Activated CD8-positive, alpha-beta memory T cell treated with anti-CD3 and anti-CD28 coated beads, Interleukin-2, amount 50 U/mL, for 4 hours (primary cell): Measurements from ENCODE around the gene NXT2.
"Not testable (repeated sequence)": the region's sequence is repeated elsewhere in the genome, so short reads cannot be mapped to it uniquely, and the experiment has no call there.

Experiments
- DNase-seq: peaks from one replicate; pipeline ENCODE4 v3.0.0-alpha.2; 2020

Gene NXT2

DNA sequence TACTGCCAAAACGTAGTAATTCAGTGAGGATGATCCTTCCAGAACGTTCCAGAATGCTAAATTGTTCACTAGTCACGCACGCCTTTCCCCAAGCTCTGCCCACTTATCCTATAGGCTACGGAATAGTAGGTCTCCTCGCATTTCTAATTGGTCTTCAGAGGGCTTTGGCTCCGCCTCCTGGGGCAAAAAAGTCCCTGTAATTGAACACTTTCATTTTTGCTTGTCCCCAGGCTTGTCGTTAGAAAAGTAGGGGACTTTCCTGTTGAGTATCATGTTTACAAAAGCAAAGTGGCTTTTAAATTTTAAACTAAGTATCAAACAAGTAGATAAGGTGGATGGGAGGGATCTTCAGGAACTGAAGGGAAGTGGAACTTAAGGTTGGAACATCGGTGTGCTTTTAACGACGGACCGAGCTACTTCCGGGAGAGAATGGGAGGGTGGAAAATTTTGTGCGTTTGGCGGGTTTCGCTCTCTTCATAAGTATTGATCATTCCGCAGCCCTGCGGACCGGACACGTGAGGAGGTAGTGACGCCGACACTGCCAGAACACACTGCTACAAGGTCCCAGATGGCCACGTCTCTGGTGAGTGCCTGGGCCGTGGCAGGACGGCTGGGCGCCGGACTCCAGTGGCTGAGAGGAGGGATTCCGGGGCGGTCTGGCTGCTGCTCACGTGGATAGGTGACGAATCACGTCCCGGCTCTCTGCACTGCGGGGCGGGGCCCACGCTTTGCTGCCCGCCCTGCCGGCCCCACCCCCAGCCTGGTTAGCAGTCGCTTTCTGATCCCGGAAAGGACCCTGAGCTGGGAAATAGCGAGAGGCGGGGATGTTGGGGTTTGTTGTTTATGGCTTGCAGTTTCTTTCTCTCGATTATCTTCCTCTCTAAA lies at the start of gene NXT2:
TSS of gene NXT2 (plus strand) at position 406 of the 885 bp plus-strand sequence. CDS start at position 569, 163 bp downstream.
- peak; percentile 81 for DNase-seq

DNA sequence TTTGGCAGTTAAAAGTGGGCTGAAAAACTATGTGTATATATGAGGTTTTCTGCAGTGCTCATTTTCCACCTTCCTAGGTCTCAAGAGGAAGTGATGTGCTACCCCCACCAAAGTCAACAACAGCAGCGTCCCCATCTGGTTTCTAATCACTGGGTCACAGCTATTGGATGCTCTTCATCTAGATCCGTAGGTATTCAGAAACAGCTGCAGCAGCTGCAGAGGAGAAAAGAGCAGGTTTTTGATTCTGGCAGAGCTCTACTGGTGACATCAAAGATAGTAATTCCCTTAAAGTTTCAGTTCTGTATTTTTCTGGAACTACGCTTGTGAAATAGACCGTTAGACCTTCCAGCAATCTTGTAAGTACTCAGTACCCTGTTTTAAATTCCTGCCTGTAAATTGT lies 49.0 kb upstream of the NXT2 start:
- DNase-seq = no peak

GRCh38 chrX:109489174-109489573 lies 47.5 kb upstream of the NXT2 start:
- no peak for DNase-seq

DNA sequence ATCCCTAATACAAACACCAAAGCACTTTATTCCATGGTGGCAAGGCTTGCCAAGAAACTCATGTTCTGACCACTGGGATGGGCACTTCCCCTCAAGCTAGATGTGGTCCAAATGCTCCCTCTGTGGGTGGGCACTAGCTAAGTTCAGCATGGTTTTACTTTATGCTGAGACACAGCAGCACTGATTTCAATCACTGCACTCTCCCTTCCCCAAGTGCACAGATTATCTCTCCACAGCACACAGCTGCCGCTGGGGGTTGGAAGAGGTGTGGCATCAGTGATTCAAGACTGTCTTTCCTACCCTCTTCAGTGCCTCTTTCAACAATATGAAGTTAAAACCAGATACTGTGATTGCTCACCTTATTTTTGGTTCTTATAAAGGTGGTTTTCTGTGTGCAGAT lies 38.2 kb upstream of the NXT2 start:
- no peak for DNase-seq

DNA sequence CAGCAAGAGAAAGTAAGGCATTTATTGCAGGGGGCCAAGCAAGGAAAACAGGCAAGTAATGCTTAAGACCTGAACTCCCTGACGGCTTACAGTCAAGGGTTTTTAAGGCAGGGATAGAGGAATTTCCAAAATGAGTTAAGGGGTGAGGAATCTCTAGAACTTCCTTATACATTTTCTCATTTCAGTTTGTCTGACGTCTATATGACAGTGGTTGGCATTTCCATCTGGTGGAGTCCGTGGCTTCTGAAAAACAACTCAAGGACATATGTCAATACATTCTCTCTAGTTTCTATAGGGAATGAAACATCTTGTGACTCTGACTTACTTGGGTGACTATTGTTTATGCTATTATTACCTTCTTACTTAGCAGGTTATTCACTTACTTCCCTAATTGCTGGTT lies 35.5 kb upstream of the NXT2 start:
- no peak for DNase-seq

DNA sequence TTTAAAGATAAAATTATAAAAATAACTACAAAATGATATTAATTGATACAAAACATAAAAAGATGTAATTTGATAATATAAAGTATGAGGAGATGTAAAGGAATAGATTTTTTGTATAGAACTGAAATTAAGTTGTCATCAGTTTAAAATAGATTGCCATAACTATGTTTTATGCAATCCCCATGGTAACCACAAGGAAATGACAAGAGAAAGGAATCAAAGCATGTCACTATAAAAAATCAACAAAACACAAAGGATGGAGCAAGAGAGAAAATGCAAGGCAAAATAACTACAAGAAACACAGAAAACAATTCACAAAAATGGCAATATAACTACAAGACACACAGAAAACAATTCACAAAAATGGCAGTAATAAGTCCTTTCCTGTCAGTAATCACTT lies 27.7 kb upstream of the NXT2 start:
- no peak for DNase-seq

DNA sequence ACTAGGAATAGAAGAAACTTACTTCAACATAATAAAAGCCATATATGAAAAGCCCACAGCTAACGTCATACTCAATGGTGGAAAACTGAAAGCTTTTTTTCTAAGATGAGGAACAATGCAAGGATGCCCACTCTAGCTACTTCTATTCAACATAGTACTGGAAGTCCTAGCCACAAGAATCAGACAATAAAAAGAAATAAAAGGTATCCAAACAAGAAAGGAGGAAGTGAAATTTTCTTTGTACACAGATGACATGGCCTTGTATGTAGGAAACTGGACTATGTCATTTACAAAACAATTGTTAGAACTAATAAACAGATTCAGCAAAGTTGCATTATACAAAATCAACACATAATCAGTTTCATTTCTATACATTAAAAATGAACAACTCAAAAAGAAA lies 25.5 kb upstream of the NXT2 start:
- no peak for DNase-seq

DNA sequence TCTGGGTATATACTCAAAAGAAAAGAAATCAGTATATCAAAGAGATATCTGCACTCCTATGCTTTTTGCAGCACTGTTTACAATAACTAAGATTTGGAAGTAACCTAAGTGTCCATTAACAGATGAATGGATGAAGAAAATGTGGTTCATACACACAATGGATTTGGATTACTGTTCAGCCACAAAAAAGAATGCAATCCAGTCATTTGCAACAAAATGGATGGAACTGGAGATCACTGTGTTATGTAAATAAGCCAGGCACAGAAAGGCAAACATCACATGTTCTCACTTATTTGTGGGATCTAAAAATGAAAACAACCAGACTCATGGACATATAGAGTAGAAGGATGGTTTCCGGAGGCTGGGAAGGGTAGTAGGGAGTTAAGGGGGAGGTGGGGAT lies 17.6 kb upstream of the NXT2 start:
- DNase-seq = no peak

DNA sequence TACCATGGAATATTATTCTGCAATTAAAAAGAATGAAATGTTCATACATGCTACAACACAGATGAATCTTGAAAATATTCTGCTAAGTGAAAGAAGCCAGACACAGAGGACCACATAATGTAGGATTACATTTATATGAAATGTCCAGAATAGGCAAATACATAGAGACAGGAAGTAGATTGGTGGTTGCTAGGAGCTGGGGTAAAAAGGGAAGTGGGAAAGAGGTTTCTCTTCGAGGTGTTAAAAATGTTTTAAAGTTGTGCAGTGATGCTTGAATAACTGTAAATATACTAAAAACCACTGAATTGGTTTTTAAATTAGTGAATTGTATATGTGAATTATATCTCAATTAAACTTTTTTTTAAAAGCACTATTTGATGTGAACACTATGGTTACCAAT lies 3.6 kb upstream of the NXT2 start:
- DNase-seq = no peak

DNA sequence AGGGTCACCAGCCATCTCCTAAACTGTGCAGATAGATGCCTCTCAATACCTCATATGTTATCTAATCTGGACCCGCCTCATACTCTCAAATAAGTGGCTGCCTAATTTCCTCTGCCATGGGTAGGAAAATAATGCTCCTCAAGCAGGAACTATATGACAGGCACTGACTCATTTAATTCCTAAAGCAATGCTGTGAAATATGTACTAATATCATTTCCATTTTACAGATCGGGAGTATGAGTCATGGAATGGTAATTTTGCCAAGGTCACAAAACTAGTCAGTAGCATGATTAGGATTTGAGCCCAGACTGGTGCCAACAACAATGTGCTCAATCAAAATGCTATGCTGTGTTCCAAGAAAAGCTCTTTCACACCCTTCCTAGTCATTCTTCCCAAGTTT lies 3.0 kb upstream of the NXT2 start:
- no peak for DNase-seq

DNA sequence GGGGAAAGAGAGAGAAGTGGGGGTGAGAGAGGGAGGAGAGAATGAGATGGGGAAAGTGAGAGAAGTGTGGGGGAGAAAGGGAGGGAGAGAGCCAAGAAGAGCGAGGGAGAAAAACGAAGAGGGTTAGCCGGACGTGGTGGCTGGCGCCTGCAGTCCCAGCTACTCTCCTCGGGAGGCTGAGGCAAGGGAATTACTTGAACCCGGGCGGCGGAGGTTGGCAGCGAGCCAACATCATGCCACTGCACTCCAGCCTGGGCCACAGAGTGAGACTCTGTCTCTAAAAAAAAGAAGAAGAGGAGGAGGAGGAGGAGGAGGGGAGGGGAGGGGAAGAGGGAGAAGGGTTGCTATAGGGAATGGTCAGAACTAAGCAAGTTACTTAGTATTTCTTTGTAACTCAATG lies 1.7 kb upstream of the NXT2 start:
- DNase-seq = no peak

DNA sequence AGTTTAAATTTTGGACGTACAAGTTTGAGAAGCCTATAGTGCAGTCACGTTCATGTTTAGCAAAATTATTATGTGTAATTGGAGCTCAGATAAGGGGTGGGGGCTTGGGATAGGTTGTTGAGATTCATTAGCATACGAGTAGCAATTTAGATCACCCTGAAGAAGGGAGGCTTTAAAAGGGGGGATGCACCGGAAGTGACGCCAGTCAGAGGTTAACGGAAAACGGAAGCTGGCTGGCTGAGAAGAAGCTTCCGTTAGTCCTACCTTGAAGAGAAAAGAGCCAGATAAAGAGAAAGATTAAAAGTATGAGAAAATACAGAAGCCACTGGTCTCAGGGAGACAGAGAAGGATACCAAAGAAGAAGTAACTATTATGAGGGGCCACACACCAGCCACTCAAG lies 1.1 kb upstream of the NXT2 start:
- DNase-seq = no peak

DNA sequence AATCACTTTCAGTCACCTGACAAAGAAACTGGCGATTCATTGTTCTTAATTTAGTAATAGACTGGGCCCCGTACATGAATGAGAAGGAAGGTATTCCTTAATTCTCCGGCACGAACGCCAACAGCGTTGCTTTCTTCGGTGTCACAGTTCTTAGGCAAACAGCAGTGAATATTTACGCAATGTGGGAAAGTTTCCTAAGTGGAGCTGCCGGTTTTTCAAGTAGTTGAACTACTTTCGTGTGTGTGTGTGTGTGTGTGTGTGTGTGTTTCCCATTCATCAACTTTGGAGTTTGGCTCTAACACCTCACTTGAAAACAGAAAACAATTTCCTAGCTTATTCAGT lies 651 bp downstream of the NXT2 start:
- DNase-seq = no peak

GRCh38 chrX:109539007-109539406 lies 2.4 kb downstream of the NXT2 start:
- DNase-seq = not testable (repeated sequence)

- no peak for DNase-seq
Measured at GRCh38 chrX:109553862-109554261, 17.2 kb downstream of the NXT2 start.

DNA sequence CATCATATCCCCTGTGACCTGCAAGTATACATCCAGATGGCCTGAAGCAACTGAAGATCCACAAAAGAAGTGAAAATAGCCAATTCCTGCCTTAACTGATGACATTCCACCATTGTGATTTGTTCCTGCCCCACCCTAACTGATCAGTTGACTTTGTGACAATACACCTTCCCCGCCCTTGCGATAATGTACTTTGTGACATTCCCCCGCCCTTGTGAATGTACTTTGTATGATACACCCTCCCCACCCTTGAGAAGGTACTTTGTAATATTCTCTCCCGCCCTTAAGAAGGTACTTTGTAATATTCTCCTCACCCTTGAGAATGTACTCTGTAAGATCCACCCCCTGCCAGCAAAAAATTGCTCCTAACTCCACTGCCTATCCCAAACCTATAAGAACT lies 39.4 kb downstream of the NXT2 start:
- not testable (repeated sequence) for DNase-seq

- no peak for DNase-seq
Measured at GRCh38 chrX:109577055-109577454, 40.4 kb downstream of the NXT2 start.

DNA sequence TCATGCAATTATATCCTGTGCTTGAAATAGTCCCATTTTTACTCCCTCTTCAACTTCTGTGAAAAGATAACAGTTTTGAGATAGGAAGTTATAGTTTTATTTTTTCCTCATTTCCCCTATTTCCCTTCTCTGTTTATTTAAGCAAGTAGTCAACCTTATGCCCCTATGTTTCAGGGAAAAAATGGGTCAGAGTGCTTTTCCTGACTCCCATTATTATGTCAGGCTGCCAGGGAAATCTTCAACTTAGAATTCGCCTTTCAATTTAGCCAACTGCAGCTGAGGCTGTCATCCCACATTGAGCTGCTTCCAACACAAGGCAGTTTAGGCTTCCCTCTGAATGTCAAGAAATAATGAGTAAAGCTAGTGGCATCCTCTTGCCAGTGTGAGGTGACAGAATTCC lies 42.3 kb downstream of the NXT2 start:
- DNase-seq = no peak

DNA sequence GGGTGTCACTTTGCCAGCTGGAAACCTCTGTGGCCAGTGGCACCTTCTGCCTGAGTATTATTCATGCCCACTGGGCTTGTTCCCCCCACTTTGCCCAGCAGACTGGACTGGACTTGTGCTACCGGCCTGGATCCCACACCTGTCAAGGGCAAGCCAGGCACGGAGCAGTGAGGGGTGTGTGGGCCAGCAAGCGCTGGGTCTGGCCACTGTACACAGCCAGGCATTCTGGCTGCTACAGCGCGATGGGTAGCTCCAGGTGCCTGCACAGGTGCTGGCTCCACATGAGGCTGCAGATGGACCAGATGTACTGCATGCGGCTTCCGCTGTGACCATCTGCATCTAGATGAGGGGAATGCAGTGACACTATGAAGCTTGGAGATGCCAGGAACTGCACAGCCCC lies 48.8 kb downstream of the NXT2 start:
- DNase-seq = no peak

- no peak for DNase-seq
Measured at GRCh38 chrX:109590176-109590575, 53.5 kb downstream of the NXT2 start.
